OCI-LY1 (cell line): Measurements from ENCODE around the gene PLCB4.

Source experiments
- H2AFZ ChIP-seq: fragments of 200-600 bp; sonication (generic), shearing (Covaris generic); 2 replicates; pipeline ENCODE4 v1.6.0; 2014; ENCODE audit warnings: antibody characterized with exemption, mild to moderate bottlenecking, low read length
- H3F3A ChIP-seq: fragments of 200-600 bp; sonication (generic), shearing (Covaris generic); 2 replicates; pipeline ENCODE4 v1.6.0; 2014; ENCODE audit warnings: mild to moderate bottlenecking, antibody characterized with exemption, low read length, moderate library complexity; ENCODE audit not compliant: insufficient read depth
- H3K27ac ChIP-seq: fragments of 200-600 bp; sonication (generic); 2 replicates; pipeline ENCODE4 v1.5.1; 2014; ENCODE audit warnings: low read length, mixed run types, mild to moderate bottlenecking, low read depth; ENCODE audit not compliant: poor library complexity, severe bottlenecking
- H3K27me3 ChIP-seq: fragments of 200-600 bp; sonication (generic); 2 replicates; pipeline ENCODE4 v1.6.0; 2014; ENCODE audit warnings: antibody characterized with exemption, mild to moderate bottlenecking, low read length, moderate library complexity; ENCODE audit not compliant: insufficient read depth
- H3K36me3 ChIP-seq: fragments of 200-600 bp; sonication (generic); 2 replicates; pipeline ENCODE4 v1.6.1; 2014; ENCODE audit warnings: mild to moderate bottlenecking, antibody characterized with exemption, low read length, moderate library complexity, mixed read lengths; ENCODE audit not compliant: insufficient read depth
- H3K4me1 ChIP-seq: fragments of 200-600 bp; sonication (generic); 2 replicates; pipeline ENCODE4 v1.5.1; 2014; ENCODE audit warnings: mild to moderate bottlenecking, low read length, moderate library complexity; ENCODE audit not compliant: insufficient read depth, severe bottlenecking
- H3K4me2 ChIP-seq: fragments of 200-600 bp; sonication (generic), shearing (Covaris generic); 2 replicates; pipeline ENCODE4 v1.6.1; 2014; ENCODE audit warnings: low read length
- H3K4me3 ChIP-seq: fragments of 200-600 bp; sonication (generic); 2 replicates; pipeline ENCODE4 v1.5.1; 2014; ENCODE audit warnings: low read length, low read depth, mild to moderate bottlenecking, mixed read lengths; ENCODE audit not compliant: poor library complexity, severe bottlenecking
- H3K79me2 ChIP-seq: fragments of 200-600 bp; shearing (Covaris generic); 2 replicates; pipeline ENCODE4 v1.6.1; 2016; ENCODE audit warnings: mixed run types, low read length, mixed read lengths; ENCODE audit not compliant: insufficient read depth
- H3K9ac ChIP-seq: fragments of 200-600 bp; sonication (generic), shearing (Covaris generic); 2 replicates; pipeline ENCODE4 v1.6.1; 2014; ENCODE audit warnings: mild to moderate bottlenecking, low read length, mixed read lengths
- H3K9me2 ChIP-seq: fragments of 200-600 bp; sonication (generic), shearing (Covaris generic); 2 replicates; pipeline ENCODE4 v1.6.1; 2014; ENCODE audit warnings: low read depth, mild to moderate bottlenecking, low read length, mixed read lengths
- H3K9me3 ChIP-seq: fragments of 200-600 bp; shearing (Covaris generic); 2 replicates; pipeline ENCODE4 v1.6.1; 2014; ENCODE audit warnings: low read length, mixed read lengths
- H4K20me1 ChIP-seq: fragments of 200-600 bp; sonication (generic), shearing (Covaris generic); 2 replicates; pipeline ENCODE4 v1.6.0; 2016; ENCODE audit warnings: mild to moderate bottlenecking, low read length; ENCODE audit not compliant: insufficient read depth
- CTCF ChIP-seq: fragments of 200-600 bp; sonication (generic), shearing (Covaris generic); IDR thresholded peaks from 2 replicates; pipeline ENCODE4 v1.5.1; 2017; ENCODE audit warnings: mild to moderate bottlenecking, antibody characterized with exemption, low read length, moderate library complexity, mixed read lengths
- EZH2 ChIP-seq: fragments of 200-600 bp; sonication (generic), shearing (Covaris generic); IDR thresholded peaks from 2 replicates; pipeline ENCODE4 v1.8.0; 2017; ENCODE audit warnings: borderline replicate concordance, mixed run types, mild to moderate bottlenecking, antibody characterized with exemption, low read length, moderate library complexity, mixed read lengths

Gene PLCB4

GRCh38 chr20:9286501-9287461, 217.9 kb downstream of the PLCB4 start:
- H3K27me3 ChIP-seq = no peaks in the 10 kb centered on the region
- no peak overlapping the region for H3K4me3 ChIP-seq
- no peaks in the 10 kb centered on the region for H4K20me1 ChIP-seq
- H3K9me2 ChIP-seq = no peaks in the 10 kb centered on the region
- no peak overlapping the region for H3K27ac ChIP-seq
- no peaks in the 10 kb centered on the region for H3K36me3 ChIP-seq
- no peak overlapping the region for H3K4me2 ChIP-seq
- H3K9me3 ChIP-seq = no peaks in the 10 kb centered on the region
- no peaks in the 10 kb centered on the region for H3F3A ChIP-seq
- TF ChIP-seq CTCF = no peak
- TF ChIP-seq EZH2 = no peak
- H3K79me2 ChIP-seq = no peaks in the 10 kb centered on the region
- no peak overlapping the region for H3K9ac ChIP-seq
- no peaks in the 10 kb centered on the region for H3K4me1 ChIP-seq
- no peak overlapping the region for H2AFZ ChIP-seq

GRCh38 chr20:9287826-9288225, 218.9 kb downstream of the PLCB4 start:
- H2AFZ ChIP-seq = no peak overlapping the region
- H3K4me3 ChIP-seq = no peak overlapping the region
- no peaks in the 10 kb centered on the region for H3K4me1 ChIP-seq
- no peaks in the 10 kb centered on the region for H3K36me3 ChIP-seq
- H3K4me2 ChIP-seq = no peak overlapping the region
- H3F3A ChIP-seq = no peaks in the 10 kb centered on the region
- H3K9me2 ChIP-seq = no peaks in the 10 kb centered on the region
- no peaks in the 10 kb centered on the region for H3K9me3 ChIP-seq
- no peaks in the 10 kb centered on the region for H3K79me2 ChIP-seq
- no peak overlapping the region for H3K27ac ChIP-seq
- H4K20me1 ChIP-seq = no peaks in the 10 kb centered on the region
- TF ChIP-seq CTCF = no peak
- H3K27me3 ChIP-seq = no peaks in the 10 kb centered on the region
- H3K9ac ChIP-seq = no peak overlapping the region

GRCh38 chr20:9290331-9290730, 221.4 kb downstream of the PLCB4 start:
- Histone ChIP-seq H3K9ac (no peak overlapping the region), H4K20me1 (no peaks in the 10 kb centered on the region), H3K4me1 (no peaks in the 10 kb centered on the region), H3K9me2 (no peaks in the 10 kb centered on the region), H2AFZ (no peak overlapping the region), H3F3A (no peaks in the 10 kb centered on the region), H3K4me3 (no peak overlapping the region), H3K79me2 (no peaks in the 10 kb centered on the region), H3K4me2 (no peak overlapping the region), H3K27ac (no peak overlapping the region), H3K9me3 (no peaks in the 10 kb centered on the region), H3K27me3 (no peaks in the 10 kb centered on the region), H3K36me3 (no peaks in the 10 kb centered on the region)
- TF ChIP-seq EZH2 (no peak), CTCF (no peak)
